IPS-20b (cell line): ENCODE measurements around the gene NRL.

Source experiments
- H3K27ac ChIP-seq: one replicate; pipeline ENCODE4 v1.5.1; 2013; ENCODE audit warnings: low read length
- H3K27me3 ChIP-seq: 2 replicates; pipeline ENCODE4 v1.6.1; 2013; ENCODE audit warnings: mild to moderate bottlenecking, low read length, inconsistent platforms; ENCODE audit not compliant: insufficient read depth
- H3K36me3 ChIP-seq: 2 replicates; pipeline ENCODE4 v1.6.1; 2013; ENCODE audit warnings: low read depth, mild to moderate bottlenecking, inconsistent platforms, low read length, moderate library complexity; ENCODE audit not compliant: insufficient read depth
- H3K4me1 ChIP-seq: 2 replicates; pipeline ENCODE4 v1.6.1; 2013; ENCODE audit warnings: mild to moderate bottlenecking, control low read depth, inconsistent platforms, low read length, moderate library complexity; ENCODE audit not compliant: insufficient read depth
- H3K4me3 ChIP-seq: 2 replicates; pipeline ENCODE4 v1.5.1; 2013; ENCODE audit warnings: mild to moderate bottlenecking, low read length, inconsistent platforms
- H3K9ac ChIP-seq: 2 replicates; pipeline ENCODE4 v1.6.1; 2013; ENCODE audit warnings: low read depth, mild to moderate bottlenecking, inconsistent platforms, low read length, moderate library complexity
- H3K9me3 ChIP-seq: 2 replicates; pipeline ENCODE4 v1.6.1; 2013; ENCODE audit warnings: mild to moderate bottlenecking, low read depth, low read length, inconsistent platforms; ENCODE audit not compliant: insufficient read depth

The NRL gene

GRCh38 chr14:24141097-24141880 is 26.5 kb upstream of the NRL start, which contains the start of gene EMC9:
Gene EMC9 (minus strand): TSS chr14:24141591. CDS start chr14:24141304, 287 bp downstream.
- peaks cover 18% of the 10 kb centered on the region for H3K4me1 ChIP-seq
- H3K36me3 ChIP-seq, result peaks cover 46% of the 10 kb centered on the region
- peak within 1 kb of the TSS; percentile 96 for H3K9ac ChIP-seq
- peak within 1 kb of the TSS; percentile 99 for H3K4me3 ChIP-seq
- H3K9me3 ChIP-seq, result no peaks in the 10 kb centered on the region
- H3K27ac ChIP-seq, result peak within 1 kb of the TSS; percentile 70
- H3K27me3 ChIP-seq, result no peaks in the 10 kb centered on the region

- no peak overlapping the region for H3K9ac ChIP-seq
Measured at GRCh38 chr14:24139272-24139934, 24.7 kb upstream of the NRL start.

GRCh38 chr14:24138396-24139271 is 23.9 kb upstream of the NRL start:
- Histone ChIP-seq H3K9ac (no peak overlapping the region), H3K9me3 (no peaks in the 10 kb centered on the region), H3K27me3 (no peaks in the 10 kb centered on the region), H3K36me3 (peaks cover 32% of the 10 kb centered on the region), H3K27ac (no peak overlapping the region), H3K4me3 (no peak overlapping the region), H3K4me1 (peaks cover 18% of the 10 kb centered on the region)

More at GRCh38 chr14:24139272-24139934, 24.7 kb upstream of the NRL start:
- H3K9me3 ChIP-seq, result no peaks in the 10 kb centered on the region
- H3K4me1 ChIP-seq, result peaks cover 18% of the 10 kb centered on the region
- H3K27ac ChIP-seq, result no peak overlapping the region
- peak overlapping the region; percentile 99 for H3K4me3 ChIP-seq
- H3K27me3 ChIP-seq, result no peaks in the 10 kb centered on the region
- H3K36me3 ChIP-seq, result peaks cover 39% of the 10 kb centered on the region

- H3K4me1 ChIP-seq, result peaks cover 18% of the 10 kb centered on the region
- H3K9ac ChIP-seq, result no peak overlapping the region
- no peaks in the 10 kb centered on the region for H3K27me3 ChIP-seq
- no peak overlapping the region for H3K4me3 ChIP-seq
- no peaks in the 10 kb centered on the region for H3K9me3 ChIP-seq
- H3K27ac ChIP-seq, result no peak overlapping the region
- peaks cover 25% of the 10 kb centered on the region for H3K36me3 ChIP-seq
Measured at GRCh38 chr14:24137529-24138395, 23.0 kb upstream of the NRL start.

GRCh38 chr14:24136684-24137528 is 22.2 kb upstream of the NRL start:
- Histone ChIP-seq H3K4me3 (peak overlapping the region; percentile 78), H3K9ac (peak overlapping the region; percentile 64; the same call in 1 of the 2 replicates), H3K27me3 (no peaks in the 10 kb centered on the region), H3K27ac (no peak overlapping the region), H3K36me3 (peaks cover 25% of the 10 kb centered on the region), H3K9me3 (no peaks in the 10 kb centered on the region), H3K4me1 (peaks cover 15% of the 10 kb centered on the region)

GRCh38 chr14:24135834-24136683 is 21.3 kb upstream of the NRL start, which contains the start of gene PSME1:
Gene PSME1 (plus strand): TSS chr14:24136194. CDS start chr14:24136263, 69 bp downstream.
- no peaks in the 10 kb centered on the region for H3K27me3 ChIP-seq
- no peaks in the 10 kb centered on the region for H3K9me3 ChIP-seq
- H3K9ac ChIP-seq, result peak within 1 kb of the TSS; percentile 67; the same call in 1 of the 2 replicates
- H3K4me1 ChIP-seq, result peaks cover 15% of the 10 kb centered on the region
- peaks cover 25% of the 10 kb centered on the region for H3K36me3 ChIP-seq
- peak within 1 kb of the TSS; percentile 78 for H3K4me3 ChIP-seq
- no peak within 1 kb of the TSS for H3K27ac ChIP-seq

GRCh38 chr14:24135584-24135833 is 20.8 kb upstream of the NRL start:
- Histone ChIP-seq H3K4me3 (peak overlapping the region; percentile 78), H3K27ac (no peak overlapping the region), H3K27me3 (no peaks in the 10 kb centered on the region), H3K9me3 (no peaks in the 10 kb centered on the region), H3K36me3 (peaks cover 25% of the 10 kb centered on the region), H3K9ac (peak overlapping the region; percentile 67; the same call in 1 of the 2 replicates), H3K4me1 (peaks cover 15% of the 10 kb centered on the region)

- H3K27ac ChIP-seq, result no peak overlapping the region
- peaks cover 15% of the 10 kb centered on the region for H3K4me1 ChIP-seq
- H3K4me3 ChIP-seq, result no peak overlapping the region
- H3K27me3 ChIP-seq, result no peaks in the 10 kb centered on the region
- no peaks in the 10 kb centered on the region for H3K9me3 ChIP-seq
- H3K9ac ChIP-seq, result no peak overlapping the region
- H3K36me3 ChIP-seq, result peaks cover 13% of the 10 kb centered on the region
Measured at GRCh38 chr14:24133735-24134134, 19.0 kb upstream of the NRL start.

- peaks cover 6% of the 10 kb centered on the region for H3K36me3 ChIP-seq
- H3K9ac ChIP-seq, result no peak overlapping the region
- no peaks in the 10 kb centered on the region for H3K27me3 ChIP-seq
- H3K4me1 ChIP-seq, result peaks cover 15% of the 10 kb centered on the region
- no peaks in the 10 kb centered on the region for H3K9me3 ChIP-seq
- H3K27ac ChIP-seq, result no peak overlapping the region
- H3K4me3 ChIP-seq, result no peak overlapping the region
Measured at GRCh38 chr14:24132976-24133375, 18.2 kb upstream of the NRL start.
